Prostate gland (tissue), 2 donors: ENCODE results near the gene PTGER3.

Experiments
- POLR2AphosphoS5 ChIP-seq: sonication (generic); formaldehyde crosslinking; IDR thresholded peaks from one replicate; pipeline ENCODE4 v1.6.1; 2017; ENCODE audit warnings: antibody characterized with exemption
- TF ChIP-seq, protein P1 (sequence below), 4 experiments: fragments of 200-600 bp in 2 of 4; fragments of 450-650 bp in 2 of 4; sonication (generic) in 2 of 4; IDR thresholded peaks; 1 replicate in 3 of 4; 2 replicates in 1 of 4; pipeline ENCODE4 v1.5.1; 2016 to 2019; ENCODE audit warnings: antibody characterized with exemption in 4 of 4, mild to moderate bottlenecking in 2 of 4, moderate library complexity in 2 of 4

DNA sequence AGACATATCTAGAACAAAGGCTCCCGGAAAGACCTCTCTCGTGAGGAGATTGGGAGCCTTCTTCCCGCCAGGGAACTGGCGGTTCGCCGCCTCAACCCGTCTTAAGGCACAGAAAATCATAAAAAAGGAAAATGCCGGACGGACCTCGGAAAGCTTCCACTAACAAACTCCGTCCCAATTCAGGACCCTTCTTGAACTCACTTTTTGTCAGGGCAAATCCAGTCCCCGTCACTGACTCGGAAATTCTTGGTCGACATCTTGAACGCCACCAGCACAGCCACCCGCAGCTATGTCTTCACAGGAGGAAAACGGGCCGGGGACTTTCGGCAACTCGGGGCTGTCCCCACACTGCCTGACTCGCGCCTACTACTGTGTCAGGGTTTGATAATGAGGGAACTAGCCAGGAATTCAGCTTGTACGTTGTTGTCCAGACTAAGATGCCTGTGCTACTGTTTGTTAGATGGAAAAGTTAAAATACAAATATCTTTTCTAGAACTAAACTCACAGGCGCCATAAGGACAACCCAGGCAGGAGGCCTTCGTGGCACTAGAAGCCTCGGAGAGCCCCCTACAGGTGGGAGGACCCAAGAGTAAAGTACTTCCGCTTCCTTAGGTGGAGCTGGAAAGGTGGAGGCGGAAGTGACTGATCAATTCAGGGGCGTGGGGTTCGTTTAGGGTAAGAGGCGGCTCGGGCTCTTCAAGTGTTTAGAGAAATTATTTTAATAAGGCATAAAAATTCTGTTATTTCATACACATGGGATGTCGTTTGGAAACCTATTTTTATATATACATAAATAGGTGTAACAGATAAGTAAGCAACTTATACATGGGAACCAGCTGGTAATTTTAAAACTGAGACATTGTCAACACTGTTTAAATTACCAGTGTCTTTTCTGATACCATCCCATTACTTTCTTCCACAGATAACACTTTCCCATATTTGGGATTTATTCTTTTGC lies 33.4 kb upstream of the PTGER3 start, which contains the start of gene ZRANB2:
- TF ChIP-seq POLR2AphosphoS5: peak; percentile 82
- TF ChIP-seq, protein P1, sequence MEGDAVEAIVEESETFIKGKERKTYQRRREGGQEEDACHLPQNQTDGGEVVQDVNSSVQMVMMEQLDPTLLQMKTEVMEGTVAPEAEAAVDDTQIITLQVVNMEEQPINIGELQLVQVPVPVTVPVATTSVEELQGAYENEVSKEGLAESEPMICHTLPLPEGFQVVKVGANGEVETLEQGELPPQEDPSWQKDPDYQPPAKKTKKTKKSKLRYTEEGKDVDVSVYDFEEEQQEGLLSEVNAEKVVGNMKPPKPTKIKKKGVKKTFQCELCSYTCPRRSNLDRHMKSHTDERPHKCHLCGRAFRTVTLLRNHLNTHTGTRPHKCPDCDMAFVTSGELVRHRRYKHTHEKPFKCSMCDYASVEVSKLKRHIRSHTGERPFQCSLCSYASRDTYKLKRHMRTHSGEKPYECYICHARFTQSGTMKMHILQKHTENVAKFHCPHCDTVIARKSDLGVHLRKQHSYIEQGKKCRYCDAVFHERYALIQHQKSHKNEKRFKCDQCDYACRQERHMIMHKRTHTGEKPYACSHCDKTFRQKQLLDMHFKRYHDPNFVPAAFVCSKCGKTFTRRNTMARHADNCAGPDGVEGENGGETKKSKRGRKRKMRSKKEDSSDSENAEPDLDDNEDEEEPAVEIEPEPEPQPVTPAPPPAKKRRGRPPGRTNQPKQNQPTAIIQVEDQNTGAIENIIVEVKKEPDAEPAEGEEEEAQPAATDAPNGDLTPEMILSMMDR (IDR thresholded peaks at IDR 0.05): peak in 3 of 4 experiments; percentile 64 to 77 (median 72)
